ENCODE measurements around the gene PDZRN3. TPM values are rescaled to one million over a fixed set of nuclear protein-coding genes. Genes with fewer than 3 reads are reported as not detected.

PDZRN3 gene
- total RNA-seq, 1 experiment from 2014 or later, result 0.17 TPM

DNA sequence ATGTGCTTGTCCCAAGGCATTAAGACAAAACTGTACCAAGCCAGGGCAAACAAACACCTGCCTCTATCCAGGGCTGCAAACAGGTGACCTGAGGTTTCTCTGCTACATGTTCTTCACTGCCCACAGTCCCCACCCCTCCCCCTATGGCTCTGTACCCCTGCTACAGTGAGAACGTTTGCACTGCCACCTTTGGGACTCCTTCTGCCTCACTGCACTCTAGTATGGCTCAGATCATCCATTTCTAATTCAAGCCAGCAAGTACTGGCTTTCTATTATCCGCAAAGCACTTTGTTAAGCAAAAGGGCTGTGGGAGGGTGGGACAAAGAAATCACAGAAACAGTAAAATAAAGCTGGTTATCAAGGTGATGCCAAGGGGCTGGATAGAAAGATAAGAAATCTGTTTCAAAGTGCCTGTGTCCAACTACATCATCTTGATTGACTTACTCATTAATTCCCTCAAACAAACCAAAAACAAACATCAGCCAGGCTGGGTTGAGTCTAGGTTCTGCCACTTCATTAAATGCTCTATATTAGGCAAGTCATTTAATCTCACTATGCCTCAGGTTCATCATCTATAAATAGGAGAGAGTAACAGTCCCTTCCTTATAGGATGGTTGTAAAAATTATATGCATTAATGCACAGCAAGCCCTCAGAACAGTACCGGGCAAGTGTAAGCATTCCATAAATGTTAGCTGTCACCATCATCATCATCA, 95.3 kb downstream of the PDZRN3 start (continued):
- TF ChIP-seq, protein P1, sequence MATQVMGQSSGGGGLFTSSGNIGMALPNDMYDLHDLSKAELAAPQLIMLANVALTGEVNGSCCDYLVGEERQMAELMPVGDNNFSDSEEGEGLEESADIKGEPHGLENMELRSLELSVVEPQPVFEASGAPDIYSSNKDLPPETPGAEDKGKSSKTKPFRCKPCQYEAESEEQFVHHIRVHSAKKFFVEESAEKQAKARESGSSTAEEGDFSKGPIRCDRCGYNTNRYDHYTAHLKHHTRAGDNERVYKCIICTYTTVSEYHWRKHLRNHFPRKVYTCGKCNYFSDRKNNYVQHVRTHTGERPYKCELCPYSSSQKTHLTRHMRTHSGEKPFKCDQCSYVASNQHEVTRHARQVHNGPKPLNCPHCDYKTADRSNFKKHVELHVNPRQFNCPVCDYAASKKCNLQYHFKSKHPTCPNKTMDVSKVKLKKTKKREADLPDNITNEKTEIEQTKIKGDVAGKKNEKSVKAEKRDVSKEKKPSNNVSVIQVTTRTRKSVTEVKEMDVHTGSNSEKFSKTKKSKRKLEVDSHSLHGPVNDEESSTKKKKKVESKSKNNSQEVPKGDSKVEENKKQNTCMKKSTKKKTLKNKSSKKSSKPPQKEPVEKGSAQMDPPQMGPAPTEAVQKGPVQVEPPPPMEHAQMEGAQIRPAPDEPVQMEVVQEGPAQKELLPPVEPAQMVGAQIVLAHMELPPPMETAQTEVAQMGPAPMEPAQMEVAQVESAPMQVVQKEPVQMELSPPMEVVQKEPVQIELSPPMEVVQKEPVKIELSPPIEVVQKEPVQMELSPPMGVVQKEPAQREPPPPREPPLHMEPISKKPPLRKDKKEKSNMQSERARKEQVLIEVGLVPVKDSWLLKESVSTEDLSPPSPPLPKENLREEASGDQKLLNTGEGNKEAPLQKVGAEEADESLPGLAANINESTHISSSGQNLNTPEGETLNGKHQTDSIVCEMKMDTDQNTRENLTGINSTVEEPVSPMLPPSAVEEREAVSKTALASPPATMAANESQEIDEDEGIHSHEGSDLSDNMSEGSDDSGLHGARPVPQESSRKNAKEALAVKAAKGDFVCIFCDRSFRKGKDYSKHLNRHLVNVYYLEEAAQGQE (IDR thresholded peaks at IDR 0.05; ENCODE audit: low read depth), result no peak
- TF ChIP-seq EZH2phosphoT487 (IDR thresholded peaks at IDR 0.05; ENCODE audit: borderline replicate concordance), result no peak
- TF ChIP-seq CBX3 (IDR thresholded peaks at IDR 0.05; ENCODE audit: low read depth), result no peak
- TF ChIP-seq EZH2 (IDR thresholded peaks at IDR 0.05), result no peak
- no peak for TF ChIP-seq ZFX (IDR thresholded peaks at IDR 0.05)
- no peak for TF ChIP-seq MAX (IDR thresholded peaks at IDR 0.05)
- TF ChIP-seq, protein P2, sequence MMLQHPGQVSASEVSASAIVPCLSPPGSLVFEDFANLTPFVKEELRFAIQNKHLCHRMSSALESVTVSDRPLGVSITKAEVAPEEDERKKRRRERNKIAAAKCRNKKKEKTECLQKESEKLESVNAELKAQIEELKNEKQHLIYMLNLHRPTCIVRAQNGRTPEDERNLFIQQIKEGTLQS (IDR thresholded peaks at IDR 0.05), result no peak
- no peak for TF ChIP-seq POLR2A (IDR thresholded peaks at IDR 0.05; ENCODE audit: borderline replicate concordance, extremely low read depth, insufficient read depth, insufficient read length)
- no peak for TF ChIP-seq SRF (IDR thresholded peaks at IDR 0.05; ENCODE audit: low read depth)
- no peak for TF ChIP-seq ZNF274 (IDR thresholded peaks at IDR 0.05; ENCODE audit: low read depth, low read length)
- TF ChIP-seq POLR2AphosphoS5 (IDR thresholded peaks at IDR 0.05; ENCODE audit: low read depth, low read length), result no peak
- TF ChIP-seq RAD21 (IDR thresholded peaks at IDR 0.05; ENCODE audit: low read depth), result no peak

- ChIA-PET POLR2A (no interaction called here), CTCF (no interaction called here), RAD21 (ENCODE audit: low non-redundant PET in 1 of 2, low total read pairs in 2 of 2, uncharacterized antibody in 2 of 2, unreplicated experiment in 2 of 2) (no interaction called here)
- no peak for DNase-seq (ENCODE audit: low read depth, low spot score)
- H3K36me3 ChIP-seq (ENCODE audit: control insufficient read depth in 1 of 2, insufficient read depth in 2 of 2, low read length in 2 of 2), result no peaks in the 10 kb centered on the region
- H3K4me2 ChIP-seq (ENCODE audit: low read length), result no peak overlapping the region
- H3K79me2 ChIP-seq (ENCODE audit: insufficient read depth, low read length), result no peaks in the 10 kb centered on the region
- H3K9me2 ChIP-seq (ENCODE audit: insufficient read depth), result no peaks in the 10 kb centered on the region
- H3K4me1 ChIP-seq (ENCODE audit: control insufficient read depth in 1 of 2, insufficient read depth in 2 of 2, low read length in 2 of 2), result no peaks in the 10 kb centered on the region
- no peaks in the 10 kb centered on the region for H4K20me1 ChIP-seq (ENCODE audit: insufficient read depth)
- no TSS peak for BruUV-seq (replicated peaks)
- 0 out of 2 replicates have a peak, but pooled peaks cover 6% of the 10 kb centered on the region for H3K27me3 ChIP-seq (ENCODE audit: insufficient read depth, low read length)
- no peak overlapping the region for H3K27ac ChIP-seq (ENCODE audit: low read depth, low read length)
- no peak for ATAC-seq
- H3K4me3 ChIP-seq (replicated peaks in 1 of 2; ENCODE audit: low read depth in 1 of 2, low read length in 2 of 2), result no peak overlapping the region
- intact Hi-C loops (cut with micrococcal nuclease), result no loop called here
- no peak overlapping the region for H2AFZ ChIP-seq (ENCODE audit: low read depth, low read length, poor library complexity, severe bottlenecking)
- no peak overlapping the region for H3K9ac ChIP-seq (ENCODE audit: low read length)
- no peaks in the 10 kb centered on the region for H3K9me3 ChIP-seq (ENCODE audit: control insufficient read depth in 1 of 2, insufficient read depth in 1 of 2, low read depth in 1 of 2, low read length in 2 of 2)
- TF ChIP-seq CTCF (IDR thresholded peaks at IDR 0.05 in 2 of 3, conservative IDR thresholded peaks at IDR 0.05 in 1 of 3; ENCODE audit: borderline replicate concordance in 1 of 3, insufficient read depth in 1 of 3, low read depth in 2 of 3, low read length in 2 of 3) (no peak), FOSL1 (IDR thresholded peaks at IDR 0.05; ENCODE audit: low read depth) (no peak), POLR2AphosphoS5 (IDR thresholded peaks at IDR 0.05; ENCODE audit: low read depth, low read length) (no peak), SP1 (IDR thresholded peaks at IDR 0.05; ENCODE audit: low read depth) (no peak), EGR1 (IDR thresholded peaks at IDR 0.05; ENCODE audit: low read depth) (no peak), EZH2 (IDR thresholded peaks at IDR 0.05) (no peak), ZNF274 (IDR thresholded peaks at IDR 0.05; ENCODE audit: low read depth, low read length) (no peak), POLR2A (IDR thresholded peaks at IDR 0.05; ENCODE audit: borderline replicate concordance, extremely low read depth, insufficient read depth, insufficient read length) (no peak), JUND (IDR thresholded peaks at IDR 0.05) (no peak), ELF1 (IDR thresholded peaks at IDR 0.05; ENCODE audit: borderline replicate concordance, low read depth) (no peak), ZFX (IDR thresholded peaks at IDR 0.05) (no peak), CBX3 (IDR thresholded peaks at IDR 0.05; ENCODE audit: low read depth) (no peak)
These were observed 99.2 kb downstream of the PDZRN3 start for GRCh38 chr3:73525591-73525990.

Data from HCT116 (cell line).